Measurements from ENCODE around the gene PIWIL1.

Gene PIWIL1

GRCh38 chr12:130374083-130374482 lies 36.4 kb downstream of the PIWIL1 start:
- DNase-seq (ENCODE audit: low spot score): no peak

GRCh38 chr12:130375296-130376287 lies 37.9 kb downstream of the PIWIL1 start:
- no peak for DNase-seq (ENCODE audit: low spot score)

- DNase-seq (ENCODE audit: low spot score): no peak
These were observed 45.1 kb downstream of the PIWIL1 start for GRCh38 chr12:130382818-130383217.

GRCh38 chr12:130384234-130384633 lies 46.5 kb downstream of the PIWIL1 start:
- no peak for DNase-seq (ENCODE audit: low spot score)

- no peak for DNase-seq (ENCODE audit: low spot score)
These were observed 47.5 kb downstream of the PIWIL1 start for GRCh38 chr12:130385193-130385592.

- no peak for DNase-seq (ENCODE audit: low spot score)
These were observed 53.5 kb downstream of the PIWIL1 start for GRCh38 chr12:130391186-130391585.

- DNase-seq (ENCODE audit: low spot score): no peak
These were observed 57.2 kb downstream of the PIWIL1 start for GRCh38 chr12:130394906-130395305.

- DNase-seq (ENCODE audit: low spot score): no peak
These were observed 59.0 kb downstream of the PIWIL1 start for GRCh38 chr12:130396667-130397066.

- DNase-seq (ENCODE audit: low spot score): no peak
These were observed 60.6 kb downstream of the PIWIL1 start for GRCh38 chr12:130398100-130398848.

GRCh38 chr12:130401703-130402102 lies 64.0 kb downstream of the PIWIL1 start:
- peak; percentile 34 for DNase-seq (ENCODE audit: low spot score)

- no peak for DNase-seq (ENCODE audit: low spot score)
These were observed 67.6 kb downstream of the PIWIL1 start for GRCh38 chr12:130405332-130405731.

- DNase-seq (ENCODE audit: low spot score): no peak
These were observed 74.7 kb downstream of the PIWIL1 start for GRCh38 chr12:130412384-130412783.

GRCh38 chr12:130413909-130414308 lies 76.2 kb downstream of the PIWIL1 start:
- no peak for DNase-seq (ENCODE audit: low spot score)

- no peak for DNase-seq (ENCODE audit: low spot score)
These were observed 76.7 kb downstream of the PIWIL1 start for GRCh38 chr12:130414381-130414780.

GRCh38 chr12:130418251-130418650 lies 80.6 kb downstream of the PIWIL1 start:
- DNase-seq (ENCODE audit: low spot score): no peak

GRCh38 chr12:130419116-130419515 lies 81.4 kb downstream of the PIWIL1 start:
- DNase-seq (ENCODE audit: low spot score): no peak

GRCh38 chr12:130420071-130420470 lies 82.4 kb downstream of the PIWIL1 start:
- no peak for DNase-seq (ENCODE audit: low spot score)

GRCh38 chr12:130421896-130422295 lies 84.2 kb downstream of the PIWIL1 start:
- DNase-seq (ENCODE audit: low spot score): no peak

Measured in cerebellar cortex (tissue), 1 donor.